GM12892 (cell line): ENCODE data around the gene WDR6.

Source experiments
- POLR2A ChIP-seq: IDR thresholded peaks from 2 replicates; pipeline ENCODE4 v1.6.1; 2011; ENCODE audit warnings: low read depth, low read length, control low read depth
- POLR2AphosphoS5 ChIP-seq: IDR thresholded peaks from 2 replicates; pipeline ENCODE4 v1.6.1; 2011; ENCODE audit warnings: low read depth, low read length, control low read depth

DNA sequence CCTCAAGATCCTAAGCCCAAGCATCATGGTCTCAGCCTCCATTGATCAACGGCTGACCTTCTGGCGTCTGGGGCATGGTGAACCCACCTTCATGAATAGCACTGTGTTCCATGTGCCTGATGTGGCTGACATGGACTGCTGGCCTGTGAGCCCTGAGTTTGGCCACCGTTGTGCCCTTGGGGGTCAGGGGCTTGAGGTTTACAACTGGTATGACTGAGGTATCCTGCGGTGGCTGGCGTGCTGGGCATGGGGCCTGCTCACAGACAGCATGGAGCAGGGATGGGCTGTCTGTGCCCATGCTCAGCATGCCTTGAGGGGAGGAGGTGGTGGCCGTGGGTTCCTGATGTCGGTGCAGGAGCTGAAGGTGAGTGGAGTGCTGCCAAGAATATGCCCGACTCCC lies 7.9 kb downstream of the WDR6 start:
- TF ChIP-seq POLR2A, result no peak
- no peak; the same call in none of the 2 replicates for TF ChIP-seq POLR2AphosphoS5
